HG03139 (cell line): Measurements from ENCODE around the gene SAMD1.
A peak's percentile ranks its signal among the peaks of the same experiment; 100 is the strongest.

Experiments
- ATAC-seq: cut with Tn5 transposase; IDR thresholded peaks from one replicate; pipeline ENCODE4 v1.9.1; 2021; ENCODE audit not compliant: unreplicated experiment

The SAMD1 gene

GRCh38 chr19:14090509-14091080, at the start of gene SAMD1:
Gene SAMD1 (minus strand): TSS chr19:14090751.
- peak; percentile 25 for ATAC-seq

GRCh38 chr19:14139944-14140343, 49.4 kb upstream of the SAMD1 start:
- ATAC-seq, result no peak

- no peak for ATAC-seq
Observed at GRCh38 chr19:14138576-14139265, 48.2 kb upstream of the SAMD1 start.

- peak; percentile 67 for ATAC-seq
Observed at GRCh38 chr19:14136509-14137281, 46.1 kb upstream of the SAMD1 start, which contains the start of gene ASF1B. Gene ASF1B (minus strand): TSS chr19:14136589. CDS start chr19:14136456, 133 bp downstream.

GRCh38 chr19:14135985-14136508, 45.5 kb upstream of the SAMD1 start:
- ATAC-seq, result no peak

- ATAC-seq, result no peak
Observed at GRCh38 chr19:14135355-14135754, 44.8 kb upstream of the SAMD1 start.

- ATAC-seq, result no peak
Observed at GRCh38 chr19:14127929-14128509, 37.5 kb upstream of the SAMD1 start.

- no peak for ATAC-seq
Observed at GRCh38 chr19:14127176-14127575, 36.6 kb upstream of the SAMD1 start.

GRCh38 chr19:14122924-14123323, 32.4 kb upstream of the SAMD1 start:
- no peak for ATAC-seq

GRCh38 chr19:14120497-14120780, 29.9 kb upstream of the SAMD1 start:
- no peak for ATAC-seq

GRCh38 chr19:14119644-14120496, 29.3 kb upstream of the SAMD1 start:
- no peak for ATAC-seq

- no peak for ATAC-seq
Observed at GRCh38 chr19:14119146-14119545, 28.6 kb upstream of the SAMD1 start.

GRCh38 chr19:14118165-14119051, 27.9 kb upstream of the SAMD1 start:
- ATAC-seq, result peak; percentile 18

GRCh38 chr19:14117668-14118164, 27.2 kb upstream of the SAMD1 start, which contains the start of gene PRKACA:
Gene PRKACA (minus strand): TSS chr19:14117762. CDS start chr19:14117547, 215 bp downstream.
- peak; percentile 81 for ATAC-seq

- ATAC-seq, result no peak
Observed at GRCh38 chr19:14116918-14117578, 26.5 kb upstream of the SAMD1 start.

GRCh38 chr19:14116525-14116917, 26.0 kb upstream of the SAMD1 start:
- no peak for ATAC-seq

- ATAC-seq, result no peak
Observed at GRCh38 chr19:14115756-14116155, 25.2 kb upstream of the SAMD1 start.

- ATAC-seq, result no peak
Observed at GRCh38 chr19:14114854-14115253, 24.3 kb upstream of the SAMD1 start.

GRCh38 chr19:14114439-14114838, 23.9 kb upstream of the SAMD1 start:
- ATAC-seq, result no peak
